Measurements from ENCODE around the gene HNRNPDL. TPM values are rescaled to one million over a fixed set of nuclear protein-coding genes. Genes with fewer than 3 reads are reported as not detected.

The HNRNPDL gene
- total RNA-seq, 1 experiment from 2014 or later: 472 TPM

DNA sequence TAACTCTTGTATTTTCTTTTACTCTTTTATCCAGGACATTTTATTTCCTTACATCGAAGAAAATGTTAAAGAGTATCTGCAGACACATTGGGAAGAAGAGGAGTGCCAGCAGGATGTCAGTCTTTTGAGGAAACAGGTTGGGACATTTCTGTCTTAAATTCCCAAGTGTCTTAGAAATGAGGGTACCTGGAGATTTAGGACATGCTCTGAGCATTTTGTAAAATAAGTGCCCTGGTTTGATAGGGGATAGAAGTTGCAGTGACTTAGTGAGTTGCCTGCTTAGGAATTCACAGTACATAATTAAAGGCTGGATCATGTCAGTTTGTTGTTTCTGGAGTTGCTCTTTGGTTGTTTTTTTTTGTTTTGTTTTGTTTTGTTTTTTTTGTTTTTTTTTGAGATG lies 17.6 kb upstream of the HNRNPDL start:
- Histone ChIP-seq H3K4ac (ENCODE audit: low read depth, low read length) (no peak overlapping the region), H3T11ph (ENCODE audit: low read length) (no peak overlapping the region), H3K9ac (ENCODE audit: extremely low read depth, insufficient read length, low read length) (no peak overlapping the region), H2AFZ (ENCODE audit: low read length) (no peak overlapping the region), H4K20me1 (ENCODE audit: control insufficient read depth, insufficient read depth, insufficient read length) (no peaks in the 10 kb centered on the region), H4K8ac (replicated peaks; ENCODE audit: insufficient read length, low read depth, low read length) (no peak overlapping the region), H3K27me3 (ENCODE audit: insufficient read depth, low read length) (no peaks in the 10 kb centered on the region), H3K79me1 (ENCODE audit: insufficient read depth, low read depth, low read length, poor library complexity, severe bottlenecking) (peaks cover 7% of the 10 kb centered on the region), H2BK15ac (ENCODE audit: low read depth, low read length) (no peak overlapping the region), H3K79me2 (ENCODE audit: insufficient read depth, low read length) (peaks cover 27% of the 10 kb centered on the region), H3K14ac (ENCODE audit: insufficient read depth, low read length) (no peak overlapping the region), H3K56ac (ENCODE audit: insufficient read length, low read depth, low read length) (no peak overlapping the region), H3K27ac (ENCODE audit: insufficient read length, low read depth, low read length) (no peak overlapping the region), H2AK5ac (ENCODE audit: insufficient read length, low read length) (no peak overlapping the region), H2BK5ac (ENCODE audit: insufficient read length, low read length) (no peak overlapping the region), H3K4me2 (ENCODE audit: insufficient read depth, insufficient read length, low read length) (no peak overlapping the region), H3K9me3 (ENCODE audit: control insufficient read depth, low read depth, low read length) (no peaks in the 10 kb centered on the region), H3K23ac (ENCODE audit: insufficient read length, low read depth, low read length) (no peak overlapping the region), H2BK12ac (ENCODE audit: insufficient read length, low read depth, low read length) (no peak overlapping the region), H3K23me2 (ENCODE audit: insufficient read length, low read depth, low read length, poor library complexity, severe bottlenecking) (no peaks in the 10 kb centered on the region), H3K18ac (ENCODE audit: insufficient read length, low read depth, low read length) (no peak overlapping the region), H2BK120ac (ENCODE audit: low read depth, low read length, poor library complexity, severe bottlenecking) (no peak overlapping the region), H3K4me1 (ENCODE audit: insufficient read depth, low read length) (no peaks in the 10 kb centered on the region), H2BK20ac (ENCODE audit: low read depth, low read length, poor library complexity, severe bottlenecking) (no peak overlapping the region), H4K5ac (ENCODE audit: insufficient read length, low read depth, low read length) (no peak overlapping the region), H4K91ac (ENCODE audit: insufficient read length, low read depth, low read length) (no peak overlapping the region)
- Mint-ChIP-seq H3K27ac (peak overlapping the region in 1 of 3 experiments; percentile 57; a peak in 3 of 7 replicates), H3K9me3 (no peaks in the 10 kb centered on the region), H3K4me3 (no peak overlapping the region), H3K36me3 (ENCODE audit: insufficient read depth in 1 of 3, low read depth in 3 of 3) (peaks cover 41 to 55% (median 54%) of the 10 kb centered on the region in 3 experiments), H3K4me1 (no peaks in the 10 kb centered on the region), H3K27me3 (ENCODE audit: low read depth) (no peaks in the 10 kb centered on the region)
- TF ChIP-seq, protein P1, sequence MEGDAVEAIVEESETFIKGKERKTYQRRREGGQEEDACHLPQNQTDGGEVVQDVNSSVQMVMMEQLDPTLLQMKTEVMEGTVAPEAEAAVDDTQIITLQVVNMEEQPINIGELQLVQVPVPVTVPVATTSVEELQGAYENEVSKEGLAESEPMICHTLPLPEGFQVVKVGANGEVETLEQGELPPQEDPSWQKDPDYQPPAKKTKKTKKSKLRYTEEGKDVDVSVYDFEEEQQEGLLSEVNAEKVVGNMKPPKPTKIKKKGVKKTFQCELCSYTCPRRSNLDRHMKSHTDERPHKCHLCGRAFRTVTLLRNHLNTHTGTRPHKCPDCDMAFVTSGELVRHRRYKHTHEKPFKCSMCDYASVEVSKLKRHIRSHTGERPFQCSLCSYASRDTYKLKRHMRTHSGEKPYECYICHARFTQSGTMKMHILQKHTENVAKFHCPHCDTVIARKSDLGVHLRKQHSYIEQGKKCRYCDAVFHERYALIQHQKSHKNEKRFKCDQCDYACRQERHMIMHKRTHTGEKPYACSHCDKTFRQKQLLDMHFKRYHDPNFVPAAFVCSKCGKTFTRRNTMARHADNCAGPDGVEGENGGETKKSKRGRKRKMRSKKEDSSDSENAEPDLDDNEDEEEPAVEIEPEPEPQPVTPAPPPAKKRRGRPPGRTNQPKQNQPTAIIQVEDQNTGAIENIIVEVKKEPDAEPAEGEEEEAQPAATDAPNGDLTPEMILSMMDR (conservative IDR thresholded peaks at IDR 0.05): no peak
- WGBS (ENCODE audit: extremely low coverage, insufficient read length, low lambda C conversion rate): no CpG with 5 or more reads among the region's 1 CpG
- DNase-seq: no peak
